Measurements from ENCODE around the gene ITIH6.
"Not testable (repeated sequence)": the region's sequence is repeated elsewhere in the genome, so short reads cannot be mapped to it uniquely, and the experiment has no call there.

Gene ITIH6

DNA sequence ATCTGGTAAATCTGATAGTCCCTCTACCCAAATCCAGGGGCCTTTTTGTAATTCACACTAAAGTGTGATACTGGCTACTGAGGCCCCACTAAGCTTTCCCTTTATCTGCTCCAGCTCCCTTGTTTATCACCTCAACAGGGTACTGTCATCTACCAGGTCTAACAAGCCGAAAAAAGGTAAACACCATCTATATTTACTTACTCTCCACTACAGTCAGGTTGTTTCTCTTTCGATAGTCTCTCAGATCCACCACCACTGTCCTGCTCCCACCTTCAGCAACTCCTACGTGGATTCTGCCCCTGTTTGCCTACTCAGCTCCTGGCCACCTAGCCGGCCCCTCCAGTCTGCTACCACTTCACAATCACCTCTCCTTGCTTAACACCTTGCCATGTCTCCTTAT is 3.3 kb downstream of the ITIH6 start:
- DNase-seq = no peak

GRCh38 chrX:54794028-54794427 is 4.0 kb downstream of the ITIH6 start:
- no peak for DNase-seq

- DNase-seq = not testable (repeated sequence)
These were observed 8.7 kb downstream of the ITIH6 start for GRCh38 chrX:54789405-54789804.

DNA sequence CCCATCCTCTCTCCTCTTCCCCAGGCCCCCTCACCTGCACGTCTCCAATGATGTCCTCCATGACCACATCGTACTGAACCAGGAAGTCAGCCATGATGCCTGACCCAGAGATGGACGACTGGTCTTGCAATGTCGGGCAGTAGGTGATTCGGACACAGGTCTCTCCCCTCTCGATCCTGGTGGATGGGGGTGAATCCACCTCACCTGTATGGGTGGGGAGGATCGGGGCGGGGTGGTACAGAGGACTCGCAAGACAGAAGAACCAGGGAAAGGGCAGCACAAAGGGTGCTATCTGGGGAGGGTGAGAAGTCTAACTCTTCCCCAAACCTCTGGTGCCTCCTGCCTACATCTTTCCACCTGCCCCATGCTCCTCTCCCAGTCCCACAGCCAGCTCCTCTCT is 9.6 kb downstream of the ITIH6 start:
- no peak for DNase-seq

- DNase-seq = peak; percentile 24
These were observed 11.1 kb downstream of the ITIH6 start for GRCh38 chrX:54786967-54787366.

DNA sequence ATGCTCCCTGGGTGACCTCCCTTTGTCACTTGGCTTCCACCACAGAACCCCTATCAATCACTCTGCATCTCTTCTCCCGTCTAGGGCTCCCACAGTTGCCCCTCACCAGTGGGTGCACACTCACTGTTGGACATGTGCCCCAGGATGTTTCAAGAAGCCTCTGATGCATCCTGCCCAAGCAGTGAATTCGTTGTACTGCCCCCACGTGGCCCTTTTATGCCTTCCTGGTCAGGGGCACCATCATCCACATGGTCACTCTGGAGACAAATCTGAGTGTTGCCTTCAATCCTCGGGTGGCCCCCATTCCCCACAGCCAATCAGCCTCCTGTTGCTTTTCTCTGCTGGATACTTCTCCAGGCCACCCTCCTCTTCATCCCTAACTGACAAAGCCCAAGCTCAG is 12.2 kb downstream of the ITIH6 start:
- DNase-seq = no peak

GRCh38 chrX:54776987-54777672 is 20.9 kb downstream of the ITIH6 start:
- DNase-seq = no peak

DNA sequence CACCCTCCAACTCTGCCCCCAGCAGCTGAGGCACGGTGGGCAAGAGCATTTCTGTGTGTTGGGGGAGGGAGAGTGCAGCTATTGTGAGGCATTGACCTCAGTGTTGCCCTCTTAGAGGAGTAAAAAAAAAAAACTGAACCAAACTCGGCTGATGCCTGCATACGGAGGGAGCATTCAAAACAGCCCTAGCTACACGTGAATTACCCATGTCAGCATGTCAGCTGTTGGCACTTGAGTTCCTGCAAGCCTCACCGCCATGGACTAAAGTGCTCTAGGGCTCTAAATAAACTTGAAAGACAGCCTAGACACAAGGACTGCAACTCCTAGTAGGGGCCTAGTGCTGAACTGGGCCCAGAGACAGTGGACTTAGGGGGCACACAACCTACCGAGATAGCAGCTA is 22.0 kb downstream of the ITIH6 start:
- DNase-seq = no peak

DNA sequence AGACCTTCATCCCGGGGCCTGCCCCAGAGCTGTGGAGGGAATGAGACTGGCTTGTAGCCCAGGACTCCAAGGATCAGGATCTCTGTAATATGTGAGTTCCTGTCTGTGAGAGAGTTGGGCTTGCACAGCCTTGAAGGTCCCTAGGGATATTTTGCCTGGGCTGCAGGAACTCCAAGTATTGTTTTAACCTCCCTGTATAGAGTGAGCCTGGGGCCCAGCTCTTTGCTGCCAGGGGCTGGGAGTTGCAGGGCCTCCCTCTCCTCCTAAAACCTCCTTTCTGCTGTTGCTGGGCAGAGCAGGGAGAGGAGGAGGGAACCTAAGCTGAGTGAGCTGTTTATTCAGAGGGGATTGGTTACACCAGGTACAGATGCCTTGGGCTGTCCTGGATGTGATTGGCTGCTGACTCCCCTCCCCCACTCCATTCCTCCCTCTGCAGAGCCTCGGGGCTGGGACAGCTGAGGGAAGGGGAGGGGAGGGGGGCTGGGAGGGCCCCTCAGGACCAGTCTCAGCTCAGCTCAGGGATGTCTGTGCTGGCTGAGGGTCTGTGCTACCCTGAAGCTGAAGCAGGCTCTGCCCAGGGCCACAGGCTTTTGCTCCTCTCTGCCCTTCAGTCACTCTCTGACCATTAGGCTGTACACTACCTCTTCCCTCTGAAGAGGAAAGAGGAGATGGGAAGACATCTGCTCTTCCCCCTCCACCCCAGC is 23.5 kb downstream of the ITIH6 start:
- not testable (repeated sequence) for DNase-seq

DNA sequence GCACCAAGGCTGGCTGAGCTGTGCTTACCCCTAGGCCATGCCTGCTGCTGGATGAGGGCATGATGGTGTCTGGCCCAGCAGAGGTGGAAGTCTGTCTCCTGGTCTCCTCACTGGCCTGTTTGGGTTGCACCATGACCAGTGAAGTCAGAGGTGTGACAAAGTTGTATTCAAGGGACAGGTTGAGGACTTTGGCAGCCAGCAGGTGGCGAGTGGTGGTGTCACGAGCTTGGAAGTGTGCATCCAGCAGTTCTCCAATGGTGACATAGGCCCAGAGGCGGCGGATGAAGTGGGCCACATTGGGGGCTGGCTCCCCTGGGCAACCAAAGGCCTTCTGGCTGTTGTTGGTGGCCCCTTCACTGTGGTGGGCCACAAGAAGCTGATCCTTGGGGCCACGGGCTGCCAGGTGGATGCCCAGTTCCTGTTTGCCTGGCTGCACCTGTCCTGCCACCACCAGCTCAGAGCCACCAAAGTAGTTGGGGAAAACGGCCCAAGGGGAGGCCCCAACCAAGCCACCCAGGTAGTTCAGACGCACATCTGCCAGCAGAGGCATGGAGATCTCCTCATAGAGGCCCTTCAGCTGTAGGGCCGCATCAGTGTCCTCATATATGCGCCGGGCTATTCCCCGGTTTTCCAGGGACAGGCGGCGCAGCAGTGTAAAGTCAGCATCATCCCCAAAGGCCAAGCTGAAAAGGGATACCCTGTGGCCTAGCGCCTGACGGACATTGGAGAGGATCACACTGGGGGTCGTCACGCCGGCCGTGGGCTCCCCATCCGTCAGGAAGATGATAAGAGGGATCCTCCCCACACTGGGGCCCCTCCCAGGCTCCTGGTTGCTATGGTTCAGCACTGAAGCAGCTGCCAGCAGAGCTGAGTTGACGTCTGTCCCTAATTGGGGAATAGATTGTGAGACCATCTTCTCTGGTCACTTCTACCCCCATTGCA is 39.7 kb downstream of the ITIH6 start:
- DNase-seq = no peak

DNA sequence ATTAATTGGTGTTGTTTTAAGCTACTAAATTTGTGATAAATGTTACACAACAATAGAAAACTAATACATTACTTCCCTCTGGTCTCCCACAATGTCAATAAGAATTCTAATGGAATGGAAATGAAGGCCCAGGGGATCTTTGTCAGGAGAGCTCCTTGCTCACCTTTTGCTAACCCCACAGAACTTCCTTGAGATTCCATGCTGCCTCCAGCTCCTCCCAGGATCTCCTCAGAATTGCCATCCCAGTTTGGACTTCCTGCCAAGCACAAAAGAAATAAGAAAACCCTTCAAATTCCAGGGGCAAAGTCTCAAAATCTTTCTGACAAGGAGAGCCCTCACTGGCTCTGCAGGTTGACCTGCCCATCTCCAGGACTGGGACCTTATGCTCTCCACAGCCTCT is 43.2 kb downstream of the ITIH6 start:
- DNase-seq = no peak

- no peak for DNase-seq
These were observed 49.4 kb downstream of the ITIH6 start for GRCh38 chrX:54748626-54749025.

- DNase-seq = peak; percentile 1
These were observed 50.2 kb downstream of the ITIH6 start for GRCh38 chrX:54747733-54748393.

DNA sequence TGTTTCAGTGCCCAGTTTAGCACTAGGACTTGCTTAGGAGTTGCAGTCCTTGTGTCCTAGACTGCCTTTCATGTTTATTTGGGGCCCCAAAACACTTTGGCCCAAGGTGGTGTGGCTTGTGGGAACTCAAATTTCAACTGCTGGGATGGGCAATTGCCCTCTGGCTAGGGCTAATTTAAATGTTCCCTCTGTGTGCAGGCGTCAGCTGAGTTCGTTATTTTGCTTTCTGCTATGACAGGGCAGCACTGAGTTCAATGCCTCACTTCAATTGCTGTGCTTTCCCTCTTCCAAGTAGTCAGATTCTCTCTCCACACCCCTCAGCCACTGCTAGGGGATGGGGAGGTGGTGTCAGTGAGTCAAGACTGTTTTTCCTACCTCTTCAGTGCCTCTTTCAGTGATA is 51.1 kb downstream of the ITIH6 start:
- DNase-seq = no peak

- DNase-seq = no peak
These were observed 52.4 kb downstream of the ITIH6 start for GRCh38 chrX:54745676-54746075.

- peak; percentile 20 for DNase-seq
These were observed 59.5 kb downstream of the ITIH6 start for GRCh38 chrX:54738567-54738966.

DNA sequence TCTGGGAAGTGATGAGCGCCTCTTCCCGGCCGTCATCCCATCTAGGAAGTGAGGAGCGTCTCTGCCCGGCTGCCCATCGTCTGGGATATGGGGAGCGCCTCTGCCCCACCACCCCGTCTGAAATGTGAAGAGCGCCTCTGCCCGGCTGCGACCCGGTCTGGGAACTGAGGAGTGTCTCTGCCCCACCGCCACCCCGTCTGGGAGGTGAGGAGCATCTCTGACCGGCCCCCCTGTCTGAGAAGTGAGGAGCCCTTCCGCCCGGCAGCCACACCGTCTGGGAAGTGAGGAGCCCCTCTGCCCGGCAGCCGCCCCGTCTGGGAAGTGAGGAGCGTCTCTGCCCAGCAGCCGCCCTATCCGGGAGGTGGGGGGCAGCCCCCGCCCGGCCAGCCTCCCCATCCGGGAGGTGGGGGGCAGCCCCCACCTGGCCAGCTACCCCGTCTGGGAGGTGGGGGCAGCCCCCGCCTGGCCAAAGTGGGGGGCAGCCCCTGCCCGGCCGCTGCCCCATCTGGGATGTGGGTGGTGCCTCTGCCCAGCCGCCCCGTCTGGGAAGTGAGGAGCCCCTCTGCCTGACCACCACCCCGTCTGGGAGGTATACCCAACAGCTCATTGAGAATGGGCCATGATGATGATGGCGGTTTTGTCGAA is 61.6 kb downstream of the ITIH6 start:
- not testable (repeated sequence) for DNase-seq

DNA sequence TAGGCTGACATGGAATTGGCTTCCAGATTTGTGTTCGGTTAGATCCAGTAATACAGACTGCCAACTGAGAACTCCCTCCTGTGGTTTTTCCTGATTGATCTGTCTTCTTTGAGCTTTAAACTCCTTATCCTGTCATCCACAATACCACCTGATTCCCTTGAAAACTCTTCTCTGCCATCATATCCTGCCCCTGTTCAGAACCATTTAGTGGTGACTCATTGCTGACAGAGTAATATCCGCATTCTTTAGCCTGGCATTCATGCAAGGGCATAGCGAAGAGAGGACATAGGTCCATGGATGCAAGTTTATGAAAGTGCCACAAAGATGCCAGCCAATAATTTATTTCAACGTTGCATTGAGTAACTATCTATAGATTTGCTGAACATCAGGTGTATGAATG is 76.6 kb downstream of the ITIH6 start:
- no peak for DNase-seq

DNA sequence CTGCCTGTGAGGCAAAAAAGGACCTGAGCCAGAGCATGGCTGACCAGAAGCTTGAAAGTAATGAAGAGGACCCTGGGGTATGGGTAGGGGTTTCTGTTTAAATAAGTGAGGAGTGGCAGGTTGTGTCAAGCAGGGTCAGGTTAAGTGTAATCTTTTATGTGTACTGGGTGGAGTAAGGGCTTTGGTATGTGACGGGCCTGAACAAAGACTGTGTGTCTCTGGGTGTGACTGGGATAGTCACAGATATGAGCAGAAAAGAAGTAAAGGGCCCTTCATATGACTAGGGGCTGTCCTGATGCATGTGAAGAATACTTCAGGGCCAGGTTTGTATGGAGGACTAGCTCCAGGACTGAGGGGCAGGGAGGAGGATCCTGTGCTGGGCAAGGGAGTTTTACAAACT is 82.4 kb downstream of the ITIH6 start:
- DNase-seq = no peak

DNA sequence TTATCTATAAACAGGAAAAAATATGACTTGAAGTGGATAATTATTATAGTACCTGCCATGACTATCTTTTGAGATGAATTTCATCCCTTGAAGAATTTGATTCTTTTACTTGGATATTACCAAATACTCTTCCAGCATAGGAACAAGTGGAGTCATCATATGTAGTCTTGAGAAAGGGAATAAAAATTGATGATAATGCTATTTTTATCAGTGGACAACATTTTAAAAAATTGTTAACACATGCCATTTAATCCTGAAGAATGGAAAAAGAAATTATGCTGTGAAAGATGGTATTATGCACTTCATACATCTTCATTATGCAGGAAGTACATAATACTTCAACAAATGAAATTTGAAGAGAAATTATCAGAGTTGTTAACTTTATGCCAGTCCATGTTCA is 83.6 kb downstream of the ITIH6 start:
- no peak for DNase-seq

GRCh38 chrX:54711735-54712134 is 86.3 kb downstream of the ITIH6 start:
- DNase-seq = no peak

- DNase-seq = no peak
These were observed 87.1 kb downstream of the ITIH6 start for GRCh38 chrX:54710920-54711319.

DNA sequence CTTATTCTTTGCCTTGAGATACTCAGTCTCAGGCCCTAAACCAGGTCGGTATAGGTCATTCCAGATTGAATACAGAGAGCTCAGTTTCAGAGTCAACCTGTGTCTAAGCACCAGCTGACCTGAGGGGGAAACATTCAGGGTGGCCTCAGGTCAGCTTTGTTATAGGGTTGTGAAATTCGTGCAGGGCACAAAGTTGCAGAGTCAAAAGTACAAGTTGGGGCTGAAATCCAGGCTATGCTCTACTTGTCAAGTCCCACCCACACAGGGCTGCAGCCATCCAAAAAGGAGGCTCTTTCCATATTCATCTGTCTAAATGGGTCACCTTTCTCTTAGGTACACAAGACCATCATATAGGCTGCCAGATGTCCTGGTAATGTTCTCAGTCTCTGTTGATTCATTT is 89.7 kb downstream of the ITIH6 start:
- no peak for DNase-seq

Data from CD4-positive, alpha-beta T cell treated with Interleukin-4 for 4 hours (primary cell).